Caco-2 (cell line): ENCODE data around the gene WDPCP. TPM values are rescaled to one million over a fixed set of nuclear protein-coding genes. Genes with fewer than 3 reads are reported as not detected.

Source experiments
- BruUV-seq: library from RNA; stranded (reverse); fragments of 400-500 nt; replicated peaks from 2 replicates; lab custom pipeline; 2021; lab: Mats Ljungman, UMichigan
- CTCF ChIA-PET: fragments of 300-600 bp; sonication (Branson Sonifier 250); formaldehyde crosslinking; loops from one replicate; lab custom pipeline; 2022; ENCODE audit warnings: antibody characterized with exemption; lab: Charles Lee
- POLR2A ChIA-PET: fragments of 300-600 bp; sonication (Branson Sonifier 250); formaldehyde crosslinking; loops from one replicate; lab custom pipeline; 2022; ENCODE audit warnings: antibody characterized with exemption; lab: Charles Lee
- DNase-seq, 2 experiments: peaks; one replicate each; pipeline versions ENCODE4 v3.0.0 to v3.0.0-alpha.2; 2020 to 2022
- H3K27me3 ChIP-seq: replicated peaks from 2 replicates; pipeline ENCODE4 v1.6.0; 2011; ENCODE audit warnings: low read length; ENCODE audit not compliant: control insufficient read depth, insufficient read depth
- H3K36me3 ChIP-seq: 2 replicates; pipeline ENCODE4 v1.5.1; 2011; ENCODE audit warnings: low read length; ENCODE audit not compliant: control insufficient read depth, insufficient read depth
- H3K4me1 ChIP-seq: fragments of 250-450 bp; sonication (Bioruptor Pico); 2 replicates; pipeline ENCODE4 v1.5.1; 2020; ENCODE audit warnings: mild to moderate bottlenecking
- H3K4me3 ChIP-seq: 2 replicates; pipeline ENCODE4 v1.5.1; 2011; ENCODE audit warnings: low read depth, mild to moderate bottlenecking, control low read depth, low read length
- H3K9me3 ChIP-seq: fragments of 250-450 bp; sonication (Bioruptor Pico); 2 replicates; pipeline ENCODE4 v1.5.1; 2020; ENCODE audit warnings: mild to moderate bottlenecking, moderate library complexity
- H3K27ac Mint-ChIP-seq: one replicate; pipeline ENCODE4 v1.8.0; 2022; ENCODE audit warnings: mixed read lengths; ENCODE audit not compliant: unreplicated experiment
- H3K27me3 Mint-ChIP-seq: one replicate; pipeline ENCODE4 v1.8.0; 2022; ENCODE audit warnings: mixed read lengths; ENCODE audit not compliant: insufficient read depth, unreplicated experiment
- H3K36me3 Mint-ChIP-seq: one replicate; pipeline ENCODE4 v1.8.0; 2022; ENCODE audit warnings: mild to moderate bottlenecking, mixed read lengths; ENCODE audit not compliant: insufficient read depth, unreplicated experiment
- H3K4me1 Mint-ChIP-seq: one replicate; pipeline ENCODE4 v1.8.0; 2022; ENCODE audit warnings: low read depth, mixed read lengths; ENCODE audit not compliant: unreplicated experiment
- H3K4me3 Mint-ChIP-seq: one replicate; pipeline ENCODE4 v1.8.0; 2022; ENCODE audit warnings: mild to moderate bottlenecking, moderate library complexity, mixed read lengths; ENCODE audit not compliant: unreplicated experiment
- H3K9me3 Mint-ChIP-seq: one replicate; pipeline ENCODE4 v1.8.0; 2022; ENCODE audit warnings: mixed read lengths; ENCODE audit not compliant: unreplicated experiment
- CTCF ChIP-seq, 2 experiments: fragments of 200-600 bp in 1 of 2; IDR thresholded peaks; 1 replicate in 1 of 2; 2 replicates in 1 of 2; pipeline versions ENCODE4 v1.5.1 to v1.8.0; 2011 to 2022; ENCODE audit warnings: antibody characterized with exemption in 1 of 2, control low read depth in 1 of 2, inconsistent platforms in 1 of 2, low read depth in 1 of 2, low read length in 1 of 2, mild to moderate bottlenecking in 1 of 2, moderate library complexity in 1 of 2; ENCODE audit not compliant: insufficient read depth in 1 of 2, severe bottlenecking in 1 of 2, unreplicated experiment in 1 of 2
- intact Hi-C: fragments of 100-400 bp; cut with micrococcal nuclease; formaldehyde crosslinking; loops from one replicate; pipeline ENCODE4 v1.10.0; 2022; ENCODE audit not compliant: unreplicated experiment
- total RNA-seq: library from RNA; stranded (reverse); gene quantifications from 2 replicates; pipeline ENCODE4 v1.2.3, GENCODE V29; 2022

The WDPCP gene
- total RNA-seq, 1 experiment from 2014 or later: 16.2 TPM

GRCh38 chr2:63555931-63556330, 32.3 kb downstream of the WDPCP start:
- H3K36me3 ChIP-seq: no peaks in the 10 kb centered on the region
- Mint-ChIP-seq H3K27ac (no peak overlapping the region), H3K4me3 (no peak overlapping the region), H3K4me1 (peaks cover 6% of the 10 kb centered on the region), H3K9me3 (peaks cover 11% of the 10 kb centered on the region), H3K27me3 (no peaks in the 10 kb centered on the region), H3K36me3 (no peaks in the 10 kb centered on the region)
- BruUV-seq: no TSS peak
- POLR2A ChIA-PET: no interaction called here
- intact Hi-C loops: no loop called here
- DNase-seq: no peak
- CTCF ChIA-PET: no interaction called here
- peaks cover 15% of the 10 kb centered on the region for H3K9me3 ChIP-seq
- no peak for TF ChIP-seq CTCF (IDR thresholded peaks at IDR 0.05; ENCODE audit: insufficient read depth in 1 of 2, low read depth in 1 of 2, low read length in 1 of 2, severe bottlenecking in 1 of 2, unreplicated experiment in 1 of 2)
- H3K27me3 ChIP-seq: no peaks in the 10 kb centered on the region
- H3K4me3 ChIP-seq: no peak overlapping the region
- H3K4me1 ChIP-seq: 0 out of 2 replicates have a peak, but pooled peaks cover 6% of the 10 kb centered on the region

- TF ChIP-seq CTCF (IDR thresholded peaks at IDR 0.05; ENCODE audit: insufficient read depth in 1 of 2, low read depth in 1 of 2, low read length in 1 of 2, severe bottlenecking in 1 of 2, unreplicated experiment in 1 of 2): no peak
- ChIA-PET CTCF (no interaction called here), POLR2A (no interaction called here)
- peaks cover 11% of the 10 kb centered on the region for H3K9me3 Mint-ChIP-seq
- Histone ChIP-seq H3K4me1 (0 out of 2 replicates have a peak, but pooled peaks cover 6% of the 10 kb centered on the region), H3K27me3 (no peaks in the 10 kb centered on the region), H3K9me3 (peaks cover 15% of the 10 kb centered on the region), H3K36me3 (no peaks in the 10 kb centered on the region), H3K4me3 (no peak overlapping the region)
- DNase-seq: no peak
- H3K4me3 Mint-ChIP-seq: no peak overlapping the region
- intact Hi-C loops: no loop called here
- H3K27ac Mint-ChIP-seq: no peak overlapping the region
- H3K4me1 Mint-ChIP-seq: peaks cover 6% of the 10 kb centered on the region
- BruUV-seq: no TSS peak
- no peaks in the 10 kb centered on the region for H3K36me3 Mint-ChIP-seq
- no peaks in the 10 kb centered on the region for H3K27me3 Mint-ChIP-seq
These were observed 33.0 kb downstream of the WDPCP start for GRCh38 chr2:63555299-63555698.

- Mint-ChIP-seq H3K27ac (no peak overlapping the region), H3K4me1 (peaks cover 6% of the 10 kb centered on the region), H3K36me3 (no peaks in the 10 kb centered on the region), H3K9me3 (peaks cover 7% of the 10 kb centered on the region), H3K4me3 (no peak overlapping the region), H3K27me3 (no peaks in the 10 kb centered on the region)
- DNase-seq: no peak
- TF ChIP-seq CTCF (IDR thresholded peaks at IDR 0.05; ENCODE audit: insufficient read depth in 1 of 2, low read depth in 1 of 2, low read length in 1 of 2, severe bottlenecking in 1 of 2, unreplicated experiment in 1 of 2): no peak
- ChIA-PET POLR2A (no interaction called here), CTCF (no interaction called here)
- no TSS peak for BruUV-seq
- Histone ChIP-seq H3K36me3 (no peaks in the 10 kb centered on the region), H3K4me3 (no peak overlapping the region), H3K9me3 (peaks cover 4% of the 10 kb centered on the region; the same call in 1 of the 2 replicates), H3K4me1 (0 out of 2 replicates have a peak, but pooled peaks cover 6% of the 10 kb centered on the region), H3K27me3 (no peaks in the 10 kb centered on the region)
- intact Hi-C loops: no loop called here
These were observed 35.2 kb downstream of the WDPCP start for GRCh38 chr2:63553049-63553448.
